Stimulated activated CD8-positive, alpha-beta memory T cell treated with anti-CD3 and anti-CD28 coated beads, Interleukin-12 subunit alpha, Interleukin-12 subunit beta, amount 100 ng/mL, for 1 hour (primary cell): Measurements from ENCODE around the gene POF1B.

Experiments
- DNase-seq: peaks from one replicate; pipeline ENCODE4 v3.0.0-alpha.2; 2020; ENCODE audit warnings: low read depth

The POF1B gene

DNA sequence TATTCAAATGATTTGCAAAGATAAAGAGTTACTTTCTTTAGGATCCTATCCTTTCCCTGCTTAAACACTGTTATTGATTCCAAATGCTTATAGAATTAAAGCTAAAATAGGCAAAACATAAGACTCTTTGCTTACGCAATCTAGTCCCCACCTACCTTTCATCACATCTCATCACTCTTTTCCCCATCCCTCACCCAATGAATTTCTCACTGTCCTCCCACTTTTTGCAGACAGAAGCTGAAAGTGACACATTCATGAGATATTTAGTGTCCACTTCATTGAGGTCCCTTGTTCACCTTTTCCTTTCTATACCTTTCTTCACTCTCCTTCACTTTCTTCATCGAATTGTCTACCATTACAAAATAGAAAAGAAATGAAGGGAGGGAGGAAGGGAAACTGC lies 136.3 kb downstream of the POF1B start:
- DNase-seq = no peak
